SK-N-SH (cell line): ENCODE data around the gene CPN2. TPM values are rescaled to one million over a fixed set of nuclear protein-coding genes. Genes with fewer than 3 reads are reported as not detected.

ENCODE experiments used
- CTCF ChIA-PET: fragments of 300-600, 350-600 bp; formaldehyde crosslinking; extraction: SDS; loops from one replicate; lab custom pipeline; 2021; lab: Yijun Ruan, JAX
- POLR2A ChIA-PET: fragments of 350-600 bp; sonication (Branson Sonifier 250); formaldehyde crosslinking; extraction: SDS; loops from one replicate; lab custom pipeline; 2020; ENCODE audit warnings: antibody characterized with exemption, inconsistent platforms; lab: Yijun Ruan, JAX
- DNase-seq: peaks from one replicate; pipeline ENCODE4 v3.0.0; 2012
- H2AFZ ChIP-seq: fragments of 200-600 bp; sonication (generic); 2 replicates; pipeline ENCODE4 v1.8.1; 2016; ENCODE audit warnings: antibody characterized with exemption, mild to moderate bottlenecking, low read depth
- H3F3A ChIP-seq: fragments of 200-600 bp; sonication (generic); replicated peaks from 2 replicates; pipeline ENCODE3; 2016; ENCODE audit warnings: antibody characterized with exemption, mild to moderate bottlenecking; ENCODE audit not compliant: insufficient read depth
- H3K27ac ChIP-seq, 2 experiments: fragments of 200-500 bp in 1 of 2; fragments of 200-600 bp in 1 of 2; sonication (Bioruptor generic) in 1 of 2; sonication (generic), shearing (Covaris generic) in 1 of 2; 2 replicates each; pipeline versions ENCODE4 v1.5.1 to v1.6.1; 2014 to 2016; ENCODE audit warnings: low read depth in 2 of 2, inconsistent platforms in 1 of 2, low read length in 1 of 2, mild to moderate bottlenecking in 1 of 2, mixed read lengths in 1 of 2
- H3K27me3 ChIP-seq: fragments of 200-600 bp; sonication (generic), shearing (Covaris generic); 2 replicates; pipeline ENCODE4 v1.6.1; 2016; ENCODE audit warnings: mixed run types; ENCODE audit not compliant: insufficient read depth
- H3K36me3 ChIP-seq, 2 experiments: fragments of 200-500 bp in 1 of 2; fragments of 200-600 bp in 1 of 2; sonication (Bioruptor generic) in 1 of 2; sonication (generic) in 1 of 2; replicated peaks in 1 of 2; 2 replicates each; pipeline versions ENCODE3 to v1.5.1; 2014 to 2016; ENCODE audit warnings: low read length in 1 of 2, mild to moderate bottlenecking in 1 of 2; ENCODE audit not compliant: insufficient read depth in 2 of 2, control insufficient read depth in 1 of 2
- H3K4me1 ChIP-seq, 2 experiments: fragments of 200-500 bp in 1 of 2; fragments of 200-600 bp in 1 of 2; sonication (Bioruptor generic) in 1 of 2; sonication (generic), shearing (Covaris generic) in 1 of 2; 2 replicates each; pipeline versions ENCODE4 v1.5.1 to v1.6.1; 2014 to 2016; ENCODE audit warnings: low read depth in 1 of 2, low read length in 1 of 2, mixed run types in 1 of 2; ENCODE audit not compliant: insufficient read depth in 2 of 2, control insufficient read depth in 1 of 2
- H3K4me2 ChIP-seq: fragments of 200-600 bp; sonication (generic), shearing (Covaris generic); 2 replicates; pipeline ENCODE4 v1.6.1; 2017; ENCODE audit warnings: mixed run types
- H3K4me3 ChIP-seq, 2 experiments: fragments of 200-500 bp in 1 of 2; fragments of 200-600 bp in 1 of 2; sonication (Bioruptor generic) in 1 of 2; sonication (generic), shearing (Covaris generic) in 1 of 2; 2 replicates each; pipeline versions ENCODE4 v1.5.1 to v1.8.1; 2014 to 2016; ENCODE audit warnings: low read depth in 2 of 2, inconsistent platforms in 1 of 2, low read length in 1 of 2, mild to moderate bottlenecking in 1 of 2, mixed read lengths in 1 of 2, moderate library complexity in 1 of 2
- H3K79me2 ChIP-seq: fragments of 200-600 bp; sonication (generic); 2 replicates; pipeline ENCODE4 v1.8.1; 2017; ENCODE audit warnings: mild to moderate bottlenecking; ENCODE audit not compliant: insufficient read depth
- H3K9ac ChIP-seq: fragments of 200-600 bp; sonication (generic); 2 replicates; pipeline ENCODE4 v1.6.1; 2017; ENCODE audit warnings: mixed run types
- H3K9me2 ChIP-seq: fragments of 200-600 bp; sonication (generic); 2 replicates; pipeline ENCODE4 v1.6.1; 2017; ENCODE audit warnings: mixed run types
- H3K9me3 ChIP-seq: fragments of 200-600 bp; sonication (generic); 2 replicates; pipeline ENCODE4 v1.6.1; 2017; ENCODE audit warnings: mixed run types, mild to moderate bottlenecking, moderate library complexity
- H4K20me1 ChIP-seq: fragments of 200-600 bp; sonication (generic); 2 replicates; pipeline ENCODE4 v1.6.1; 2017; ENCODE audit warnings: mild to moderate bottlenecking, mixed run types; ENCODE audit not compliant: insufficient read depth
- CTCF ChIP-seq: fragments of 200-600 bp; sonication (generic); IDR thresholded peaks from 2 replicates; pipeline ENCODE4 v1.6.1; 2017; ENCODE audit warnings: antibody characterized with exemption, mild to moderate bottlenecking, moderate library complexity
- ELF1 ChIP-seq: IDR thresholded peaks from 2 replicates; pipeline ENCODE4 v1.4.0; 2012
- GABPA ChIP-seq: IDR thresholded peaks from 2 replicates; pipeline ENCODE4 v1.4.0; 2012; ENCODE audit warnings: low read depth, mild to moderate bottlenecking
- GATA2 ChIP-seq: sonication (generic); formaldehyde crosslinking; IDR thresholded peaks from 2 replicates; pipeline ENCODE4 v1.5.0; 2020; ENCODE audit warnings: mild to moderate bottlenecking, missing genetic modification reagents
- MAX ChIP-seq: IDR thresholded peaks from 2 replicates; pipeline ENCODE4 v1.4.0; 2012; ENCODE audit warnings: low read depth
- MEF2A ChIP-seq: IDR thresholded peaks from 2 replicates; pipeline ENCODE4 v1.4.0; 2012; ENCODE audit warnings: low read depth, borderline replicate concordance
- NFIC ChIP-seq: IDR thresholded peaks from 2 replicates; pipeline ENCODE4 v1.4.0; 2012; ENCODE audit warnings: borderline replicate concordance
- NRF1 ChIP-seq: IDR thresholded peaks from 2 replicates; pipeline ENCODE4 v1.6.1; 2012; ENCODE audit warnings: low read depth, mild to moderate bottlenecking, low read length
- RCOR1 ChIP-seq: fragments of 150-350 bp; IDR thresholded peaks from 2 replicates; pipeline ENCODE4 v1.6.1; 2017; ENCODE audit warnings: antibody characterized with exemption, low read length
- REST ChIP-seq: IDR thresholded peaks from 2 replicates; pipeline ENCODE4 v1.6.1; 2012; ENCODE audit warnings: mild to moderate bottlenecking, low read depth, low read length, moderate library complexity
- SIN3A ChIP-seq: IDR thresholded peaks from 2 replicates; pipeline ENCODE4 v1.6.1; 2012; ENCODE audit warnings: low read depth, mild to moderate bottlenecking, low read length, moderate library complexity, borderline replicate concordance
- SMC3 ChIP-seq: IDR thresholded peaks from 2 replicates; pipeline ENCODE4 v1.6.1; 2012; ENCODE audit warnings: low read depth, low read length, improper control_type of control experiment
- TEAD4 ChIP-seq: IDR thresholded peaks from 2 replicates; pipeline ENCODE4 v1.4.0; 2012; ENCODE audit warnings: mild to moderate bottlenecking, borderline replicate concordance; ENCODE audit not compliant: insufficient read depth
- USF2 ChIP-seq: fragments of 150-350 bp; IDR thresholded peaks from 2 replicates; pipeline ENCODE4 v1.6.1; 2017; ENCODE audit warnings: antibody characterized with exemption, low read length, low read depth, borderline replicate concordance
- YY1 ChIP-seq: IDR thresholded peaks from 2 replicates; pipeline ENCODE4 v1.4.0; 2012; ENCODE audit warnings: low read depth, mild to moderate bottlenecking
- WGBS: methylation state at CpG from one replicate; pipeline ENCODE4 v1.1.6; 2017; ENCODE audit warnings: low lambda C conversion rate; 5-methylcytosine and 5-hydroxymethylcytosine counted together
- polyA plus RNA-seq, 3 experiments: library from polyadenylated mRNA; depleted of rRNA; stranded (reverse); fragments of >200 nt; gene quantifications; 2 replicates each; pipeline ENCODE4 v1.2.3, GENCODE V29; 2012
- TF ChIP-seq, protein P1 (sequence below): IDR thresholded peaks from 2 replicates; pipeline ENCODE4; 2012
- TF ChIP-seq, protein P2 (sequence below): IDR thresholded peaks from 2 replicates; pipeline ENCODE4 v1.4.0; 2012; ENCODE audit warnings: low read depth, borderline replicate concordance

CPN2 gene
- polyA plus RNA-seq, 1 of the 3 experiments (the other 2 are of a cell fraction) = not detected

GRCh38 chr3:194379651-194380050 lies 28.5 kb upstream of the CPN2 start:
- Histone ChIP-seq H3K9ac (no peak overlapping the region), H3K4me2 (no peak overlapping the region), H3K27me3 (no peaks in the 10 kb centered on the region; the same call in 1 of the 2 replicates), H3F3A (no peaks in the 10 kb centered on the region), H3K4me3 (no peak overlapping the region), H3K9me2 (no peaks in the 10 kb centered on the region), H3K4me1 (peaks cover 0 to 7% of the 10 kb centered on the region in 2 experiments; a peak in 1 of 4 replicates), H3K36me3 (no peaks in the 10 kb centered on the region), H3K27ac (no peak overlapping the region), H3K9me3 (no peaks in the 10 kb centered on the region), H3K79me2 (no peaks in the 10 kb centered on the region), H2AFZ (no peak overlapping the region), H4K20me1 (no peaks in the 10 kb centered on the region)
- 85% methylated on average over 9 of the region's 9 CpGs for WGBS
- ChIA-PET POLR2A (no interaction called here), CTCF (interaction anchor here (1.1 to 1.4 kb wide), 3 partner anchors 19 to 45 kb away, joined by 3 to 6 read pairs (median 3); partner anchors contain the start of gene GP5)
- no peak for DNase-seq
- TF ChIP-seq SMC3 (no peak), REST (no peak), GATA2 (CRISPR knock-in tag) (no peak), MAX (no peak), YY1 (no peak), CTCF (no peak), MEF2A (no peak), RCOR1 (no peak), NRF1 (no peak)
- TF ChIP-seq, protein P1, sequence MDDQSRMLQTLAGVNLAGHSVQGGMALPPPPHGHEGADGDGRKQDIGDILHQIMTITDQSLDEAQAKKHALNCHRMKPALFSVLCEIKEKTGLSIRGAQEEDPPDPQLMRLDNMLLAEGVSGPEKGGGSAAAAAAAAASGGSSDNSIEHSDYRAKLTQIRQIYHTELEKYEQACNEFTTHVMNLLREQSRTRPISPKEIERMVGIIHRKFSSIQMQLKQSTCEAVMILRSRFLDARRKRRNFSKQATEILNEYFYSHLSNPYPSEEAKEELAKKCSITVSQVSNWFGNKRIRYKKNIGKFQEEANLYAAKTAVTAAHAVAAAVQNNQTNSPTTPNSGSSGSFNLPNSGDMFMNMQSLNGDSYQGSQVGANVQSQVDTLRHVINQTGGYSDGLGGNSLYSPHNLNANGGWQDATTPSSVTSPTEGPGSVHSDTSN = no peak

DNA sequence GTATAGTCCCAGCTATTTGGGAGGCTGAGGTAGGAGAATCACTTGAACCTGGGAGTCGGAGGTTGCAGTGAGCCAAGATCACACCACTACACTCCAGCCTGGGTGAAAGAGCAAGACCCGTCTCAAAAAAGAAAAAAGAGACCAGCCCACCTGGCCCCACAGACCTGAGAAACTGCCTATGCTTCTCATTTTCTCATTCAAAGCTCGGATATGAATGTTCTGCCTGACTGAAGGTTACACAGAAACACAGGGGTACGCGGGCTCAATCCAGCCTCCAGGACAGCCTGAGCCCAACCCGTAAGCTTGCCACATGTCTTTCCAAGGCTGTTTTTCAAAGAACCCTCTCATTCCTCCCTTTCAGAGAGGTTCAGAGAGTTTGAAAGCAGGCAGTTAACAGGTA lies 28.1 kb upstream of the CPN2 start:
- CTCF ChIA-PET = interaction anchor here (0.8 to 1.4 kb wide), 5 partner anchors 11 to 46 kb away, joined by 3 to 6 read pairs (median 3); partner anchors contain the start of gene GP5
- no peak for DNase-seq
- Histone ChIP-seq H2AFZ (no peak overlapping the region), H3F3A (no peaks in the 10 kb centered on the region), H3K9me2 (no peaks in the 10 kb centered on the region), H3K27ac (no peak overlapping the region), H3K4me2 (no peak overlapping the region), H3K4me3 (no peak overlapping the region), H3K4me1 (peaks cover 0 to 7% of the 10 kb centered on the region in 2 experiments; a peak in 1 of 4 replicates), H3K79me2 (no peaks in the 10 kb centered on the region), H3K9ac (no peak overlapping the region), H3K9me3 (no peaks in the 10 kb centered on the region), H4K20me1 (no peaks in the 10 kb centered on the region), H3K27me3 (no peaks in the 10 kb centered on the region; the same call in 1 of the 2 replicates), H3K36me3 (no peaks in the 10 kb centered on the region)
- POLR2A ChIA-PET = no interaction called here
- 83% methylated on average over 6 of the region's 6 CpGs for WGBS
- TF ChIP-seq GATA2 (CRISPR knock-in tag) (no peak), ELF1 (no peak), YY1 (no peak), USF2 (no peak), GABPA (no peak), MAX (no peak), SMC3 (no peak), TEAD4 (no peak), SIN3A (no peak), NFIC (no peak)
- TF ChIP-seq, protein P2, sequence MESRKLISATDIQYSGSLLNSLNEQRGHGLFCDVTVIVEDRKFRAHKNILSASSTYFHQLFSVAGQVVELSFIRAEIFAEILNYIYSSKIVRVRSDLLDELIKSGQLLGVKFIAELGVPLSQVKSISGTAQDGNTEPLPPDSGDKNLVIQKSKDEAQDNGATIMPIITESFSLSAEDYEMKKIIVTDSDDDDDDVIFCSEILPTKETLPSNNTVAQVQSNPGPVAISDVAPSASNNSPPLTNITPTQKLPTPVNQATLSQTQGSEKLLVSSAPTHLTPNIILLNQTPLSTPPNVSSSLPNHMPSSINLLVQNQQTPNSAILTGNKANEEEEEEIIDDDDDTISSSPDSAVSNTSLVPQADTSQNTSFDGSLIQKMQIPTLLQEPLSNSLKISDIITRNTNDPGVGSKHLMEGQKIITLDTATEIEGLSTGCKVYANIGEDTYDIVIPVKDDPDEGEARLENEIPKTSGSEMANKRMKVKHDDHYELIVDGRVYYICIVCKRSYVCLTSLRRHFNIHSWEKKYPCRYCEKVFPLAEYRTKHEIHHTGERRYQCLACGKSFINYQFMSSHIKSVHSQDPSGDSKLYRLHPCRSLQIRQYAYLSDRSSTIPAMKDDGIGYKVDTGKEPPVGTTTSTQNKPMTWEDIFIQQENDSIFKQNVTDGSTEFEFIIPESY = no peak
